Astrocyte of the spinal cord (primary cell): ENCODE results near the gene CARD10.

Source experiments
- DNase-seq: peaks from one replicate; pipeline ENCODE4 v3.0.0; 2011; ENCODE audit warnings: low read depth, low spot score
- H3K4me3 ChIP-seq: 2 replicates; pipeline ENCODE4 v1.5.1; 2011; ENCODE audit warnings: low read depth, mild to moderate bottlenecking, low read length, moderate library complexity
- CTCF ChIP-seq: IDR thresholded peaks from 2 replicates; pipeline ENCODE4 v1.5.1; 2012; ENCODE audit warnings: low read depth, mild to moderate bottlenecking, low read length, inconsistent platforms
- in situ Hi-C: cut with HindIII; loops from 2 replicates; pipeline ENCODE4 v1.10.0; 2017; ENCODE audit warnings: low sequenced_read_pairs

CARD10 gene

DNA sequence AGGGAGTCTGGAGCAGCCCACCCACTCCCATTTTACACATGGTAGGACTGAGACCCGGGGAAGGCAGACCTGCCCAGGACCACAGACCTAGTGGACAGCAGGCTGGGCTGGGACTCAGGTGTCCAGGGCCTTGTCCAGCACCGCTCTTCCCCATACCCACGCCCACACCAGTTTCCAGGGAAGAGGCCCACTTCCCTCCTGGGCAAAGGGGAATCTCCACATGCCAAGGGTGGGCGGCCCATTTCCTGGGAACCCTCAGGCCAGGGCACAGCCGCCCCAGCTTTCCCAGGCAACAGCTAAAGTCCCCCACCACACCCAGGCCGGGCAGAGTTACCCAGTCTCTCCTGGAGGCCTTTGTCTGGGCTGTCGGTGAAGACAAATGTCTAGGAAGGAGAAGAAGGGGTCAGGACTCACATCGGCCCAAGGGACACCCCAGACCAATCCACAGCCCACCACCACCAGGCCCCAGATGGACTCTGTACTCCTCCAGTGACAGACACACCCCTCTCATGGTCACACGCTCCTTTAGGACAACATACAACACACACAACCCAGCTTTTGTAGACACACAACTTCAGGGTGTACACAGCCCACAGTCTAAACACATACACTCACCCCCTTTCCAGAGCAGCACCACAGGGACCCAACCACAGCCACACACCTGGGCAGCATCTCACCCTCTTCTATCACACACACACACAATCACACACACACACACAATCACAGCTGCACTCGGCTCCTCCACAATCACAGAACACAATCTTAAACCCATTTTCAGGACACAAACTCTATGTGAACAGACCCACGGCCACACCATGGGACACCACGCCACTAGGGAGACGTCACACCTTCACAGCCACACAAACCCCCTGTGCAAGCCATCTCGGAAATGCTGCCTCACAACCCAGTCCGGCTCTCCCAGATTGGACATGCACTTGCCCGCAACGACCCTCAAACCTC, 38.5 kb downstream of the CARD10 start:
- no peak overlapping the region for H3K4me3 ChIP-seq
- DNase-seq: no peak
- no peak for TF ChIP-seq CTCF
- in situ Hi-C loops: no loop called here

DNA sequence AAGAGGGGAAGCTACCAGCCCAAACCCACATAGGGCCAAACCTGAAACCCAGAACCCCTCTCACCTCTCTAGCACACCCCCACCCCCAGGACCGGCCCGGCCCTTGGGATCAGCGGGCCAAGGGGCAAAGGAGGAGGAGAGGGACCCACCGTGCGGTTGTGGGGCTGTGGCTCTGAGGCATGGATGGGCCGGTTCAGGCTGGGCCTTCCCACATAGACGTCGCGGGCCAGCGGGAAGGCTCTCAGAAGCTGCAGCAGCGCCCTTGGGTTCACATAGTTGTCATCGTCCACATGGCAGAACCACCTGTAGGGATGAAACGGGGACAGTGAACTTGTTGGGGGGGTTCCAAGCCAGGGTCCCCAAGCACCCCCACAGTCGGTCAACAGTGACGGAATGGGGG, 40.0 kb downstream of the CARD10 start:
- no peak for TF ChIP-seq CTCF
- DNase-seq: no peak
- in situ Hi-C loops: no loop called here
- H3K4me3 ChIP-seq: no peak overlapping the region

GRCh38 chr22:37476389-37477329, 42.6 kb downstream of the CARD10 start:
- in situ Hi-C loops: no loop called here
- TF ChIP-seq CTCF: no peak
- no peak for DNase-seq
- no peak overlapping the region for H3K4me3 ChIP-seq

DNA sequence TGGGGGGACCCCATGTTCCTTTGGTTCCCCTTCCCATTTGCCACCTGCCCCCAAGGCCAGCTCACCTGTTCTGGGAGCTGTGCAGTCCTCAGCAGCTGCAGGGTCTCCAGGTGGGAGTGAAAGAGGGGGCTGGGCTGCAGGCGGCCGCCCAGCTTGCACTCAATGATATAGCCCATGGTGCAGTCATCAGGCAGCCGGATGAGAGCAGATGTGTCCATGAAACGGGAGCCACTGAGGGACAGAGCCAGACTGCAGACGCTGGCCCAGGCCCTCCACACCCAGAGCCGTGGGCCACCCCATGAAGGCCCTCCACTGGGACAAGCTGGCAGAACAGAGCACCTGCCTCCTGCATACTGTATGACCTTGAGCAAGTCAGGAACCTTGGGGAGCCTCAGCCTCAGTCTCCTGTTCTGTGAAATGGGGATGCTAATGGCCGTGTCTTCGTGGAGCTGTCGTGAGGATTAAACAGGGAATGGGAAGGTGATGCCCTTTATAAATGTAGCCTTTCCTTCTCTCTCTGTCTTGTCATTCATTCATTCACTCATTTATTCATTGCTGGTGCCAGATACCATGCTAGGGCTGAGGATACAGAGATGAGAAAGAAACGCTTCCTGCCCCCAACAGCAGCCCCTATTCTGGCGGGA, 44.6 kb downstream of the CARD10 start:
- no peak for TF ChIP-seq CTCF
- no peak overlapping the region for H3K4me3 ChIP-seq
- in situ Hi-C loops: no loop called here
- DNase-seq: no peak

DNA sequence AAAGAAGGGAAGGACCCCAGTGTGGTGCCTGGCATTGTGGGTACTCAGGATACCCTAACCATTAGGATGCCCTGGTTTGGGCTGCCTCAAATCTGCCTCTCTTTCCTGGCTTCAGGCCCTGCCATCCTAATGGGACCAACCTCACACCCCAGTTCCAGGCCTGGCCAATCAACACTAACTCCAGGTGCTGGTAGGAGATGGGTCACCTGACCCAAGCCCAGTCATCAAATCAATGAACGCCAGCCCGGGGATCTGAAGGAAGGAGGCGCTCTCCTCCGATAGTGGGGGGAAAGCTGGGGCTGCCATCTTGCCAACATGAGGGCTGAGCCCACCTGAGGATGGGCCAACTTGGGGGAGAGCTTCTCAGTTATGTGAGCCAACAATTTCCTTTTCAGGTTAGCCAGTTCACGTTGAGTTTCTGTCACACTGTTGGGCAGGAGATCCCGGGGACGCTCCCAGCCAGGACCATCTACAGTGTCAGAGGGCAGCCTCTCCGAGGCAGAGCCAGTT, 45.7 kb downstream of the CARD10 start:
- no peak for TF ChIP-seq CTCF
- H3K4me3 ChIP-seq: no peak overlapping the region
- no peak for DNase-seq
- in situ Hi-C loops: no loop called here
